Measurements from ENCODE around the gene THAP4. TPM values are rescaled to one million over a fixed set of nuclear protein-coding genes. Genes with fewer than 3 reads are reported as not detected.
A peak's percentile ranks its signal among the peaks of the same experiment; 100 is the strongest.

THAP4 gene
- total and polyA plus RNA-seq, 2 of the 13 experiments (the other 11 are each of a cell fraction or from before 2014, with no cell fraction given): 59.7 to 75.7 TPM

DNA sequence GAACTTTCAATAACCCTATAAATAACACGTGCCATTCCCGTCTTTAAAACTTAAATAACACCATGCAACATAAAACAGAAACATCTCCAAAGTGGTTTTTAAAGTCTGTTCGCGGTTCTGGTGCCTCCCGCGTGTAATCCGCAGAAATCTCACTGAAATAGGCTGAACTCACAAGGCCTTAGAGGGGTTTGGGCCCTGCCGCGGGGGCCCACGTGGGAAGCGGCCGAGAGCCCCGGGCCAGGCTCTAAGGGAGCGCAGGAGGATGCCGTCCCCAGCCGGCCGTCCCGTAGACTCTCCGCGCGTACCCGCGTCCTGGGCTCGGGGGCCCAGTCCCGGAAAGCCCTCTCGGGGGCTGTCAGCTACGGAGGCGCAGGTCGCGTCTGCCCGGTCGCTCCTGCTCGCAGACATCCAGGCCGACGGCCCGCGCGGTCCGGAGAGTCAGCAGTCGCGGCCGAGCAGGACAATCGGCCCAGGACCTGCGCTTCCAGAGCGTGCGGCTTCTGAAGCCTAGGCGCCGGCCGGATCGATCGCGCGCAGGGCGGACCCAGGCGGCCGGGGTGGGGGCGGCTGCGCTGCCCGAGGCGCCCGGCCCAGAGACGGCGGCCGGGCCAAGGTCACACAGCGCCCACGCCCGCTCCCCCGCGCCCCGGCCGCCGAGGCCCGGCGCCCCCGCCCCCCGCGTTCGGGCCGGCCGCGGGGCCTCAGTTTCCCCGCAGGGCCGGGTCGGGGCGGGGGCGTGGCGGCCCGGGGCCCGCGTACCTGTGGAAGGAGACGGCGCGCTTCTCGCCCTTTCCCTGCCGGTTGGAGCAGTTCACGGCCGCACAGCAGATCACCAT lies 558 bp downstream of the THAP4 start (continued):
- TF ChIP-seq, protein P1, sequence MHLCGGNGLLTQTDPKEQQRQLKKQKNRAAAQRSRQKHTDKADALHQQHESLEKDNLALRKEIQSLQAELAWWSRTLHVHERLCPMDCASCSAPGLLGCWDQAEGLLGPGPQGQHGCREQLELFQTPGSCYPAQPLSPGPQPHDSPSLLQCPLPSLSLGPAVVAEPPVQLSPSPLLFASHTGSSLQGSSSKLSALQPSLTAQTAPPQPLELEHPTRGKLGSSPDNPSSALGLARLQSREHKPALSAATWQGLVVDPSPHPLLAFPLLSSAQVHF (CRISPR knock-in tag; IDR thresholded peaks at IDR 0.05): no peak
- TF ChIP-seq, protein P2, sequence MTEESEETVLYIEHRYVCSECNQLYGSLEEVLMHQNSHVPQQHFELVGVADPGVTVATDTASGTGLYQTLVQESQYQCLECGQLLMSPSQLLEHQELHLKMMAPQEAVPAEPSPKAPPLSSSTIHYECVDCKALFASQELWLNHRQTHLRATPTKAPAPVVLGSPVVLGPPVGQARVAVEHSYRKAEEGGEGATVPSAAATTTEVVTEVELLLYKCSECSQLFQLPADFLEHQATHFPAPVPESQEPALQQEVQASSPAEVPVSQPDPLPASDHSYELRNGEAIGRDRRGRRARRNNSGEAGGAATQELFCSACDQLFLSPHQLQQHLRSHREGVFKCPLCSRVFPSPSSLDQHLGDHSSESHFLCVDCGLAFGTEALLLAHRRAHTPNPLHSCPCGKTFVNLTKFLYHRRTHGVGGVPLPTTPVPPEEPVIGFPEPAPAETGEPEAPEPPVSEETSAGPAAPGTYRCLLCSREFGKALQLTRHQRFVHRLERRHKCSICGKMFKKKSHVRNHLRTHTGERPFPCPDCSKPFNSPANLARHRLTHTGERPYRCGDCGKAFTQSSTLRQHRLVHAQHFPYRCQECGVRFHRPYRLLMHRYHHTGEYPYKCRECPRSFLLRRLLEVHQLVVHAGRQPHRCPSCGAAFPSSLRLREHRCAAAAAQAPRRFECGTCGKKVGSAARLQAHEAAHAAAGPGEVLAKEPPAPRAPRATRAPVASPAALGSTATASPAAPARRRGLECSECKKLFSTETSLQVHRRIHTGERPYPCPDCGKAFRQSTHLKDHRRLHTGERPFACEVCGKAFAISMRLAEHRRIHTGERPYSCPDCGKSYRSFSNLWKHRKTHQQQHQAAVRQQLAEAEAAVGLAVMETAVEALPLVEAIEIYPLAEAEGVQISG (CRISPR knock-in tag; IDR thresholded peaks at IDR 0.05): peak; percentile 50; the same call in 1 of the 2 replicates
- TF ChIP-seq HMG20B (CRISPR knock-in tag; conservative IDR thresholded peaks at IDR 0.05): 0 out of 2 replicates have a peak, but pooled peaks have one; percentile 63
- TF ChIP-seq ZNF800 (CRISPR knock-in tag; IDR thresholded peaks at IDR 0.05): peak; percentile 73
- TF ChIP-seq TEAD3 (CRISPR knock-in tag; optimal IDR thresholded peaks at IDR 0.05; ENCODE audit: borderline replicate concordance): peak; percentile 43
- TF ChIP-seq TIGD3 (CRISPR knock-in tag; IDR thresholded peaks at IDR 0.05; ENCODE audit: borderline replicate concordance): 0 out of 2 replicates have a peak, but pooled peaks have one; percentile 57
- no peak for TF ChIP-seq ZNF564 (CRISPR knock-in tag; IDR thresholded peaks at IDR 0.05)
- no peak for TF ChIP-seq HOXA5 (CRISPR knock-in tag; IDR thresholded peaks at IDR 0.05)
- 0 out of 2 replicates have a peak, but pooled peaks have one; percentile 30 for TF ChIP-seq ZNF335 (CRISPR knock-in tag; IDR thresholded peaks at IDR 0.05)
- TF ChIP-seq ZNF333 (CRISPR knock-in tag; IDR thresholded peaks at IDR 0.05; ENCODE audit: borderline replicate concordance): peak; percentile 88; the same call in 1 of the 2 replicates
- no peak for TF ChIP-seq ATF7 (IDR thresholded peaks at IDR 0.05)
- no peak for TF ChIP-seq ATF7 (CRISPR knock-in tag; IDR thresholded peaks at IDR 0.05)
- no peak for TF ChIP-seq ZSCAN30 (CRISPR knock-in tag; IDR thresholded peaks at IDR 0.05)
- 0 out of 2 replicates have a peak, but pooled peaks have one; percentile 69 for TF ChIP-seq ZNF552 (CRISPR knock-in tag; IDR thresholded peaks at IDR 0.05; ENCODE audit: borderline replicate concordance)
- no peak for TF ChIP-seq MBD4 (IDR thresholded peaks at IDR 0.05; ENCODE audit: borderline replicate concordance, low read length)
- no peak for TF ChIP-seq ZMAT3 (CRISPR knock-in tag; conservative IDR thresholded peaks at IDR 0.05)
- TF ChIP-seq GMEB1 (CRISPR knock-in tag; IDR thresholded peaks at IDR 0.05; ENCODE audit: borderline replicate concordance): 0 out of 2 replicates have a peak, but pooled peaks have one; percentile 26
- peak; percentile 75 for TF ChIP-seq ZFX (CRISPR knock-in tag; IDR thresholded peaks at IDR 0.05; ENCODE audit: low read depth)
- peak; percentile 14; the same call in 1 of the 2 replicates for TF ChIP-seq ZNF446 (CRISPR knock-in tag; IDR thresholded peaks at IDR 0.05)
